SK-N-SH (cell line): ENCODE results near the gene SFXN3. TPM values are rescaled to one million over a fixed set of nuclear protein-coding genes. Genes with fewer than 3 reads are reported as not detected.

Experiments used
- CTCF ChIA-PET: fragments of 300-600, 350-600 bp; formaldehyde crosslinking; extraction: SDS; loops from one replicate; lab custom pipeline; 2021; lab: Yijun Ruan, JAX
- POLR2A ChIA-PET: fragments of 350-600 bp; sonication (Branson Sonifier 250); formaldehyde crosslinking; extraction: SDS; loops from one replicate; lab custom pipeline; 2020; ENCODE audit warnings: antibody characterized with exemption, inconsistent platforms; lab: Yijun Ruan, JAX
- DNase-seq: peaks from one replicate; pipeline ENCODE4 v3.0.0; 2012
- H2AFZ ChIP-seq: fragments of 200-600 bp; sonication (generic); 2 replicates; pipeline ENCODE4 v1.8.1; 2016; ENCODE audit warnings: antibody characterized with exemption, mild to moderate bottlenecking, low read depth
- H3F3A ChIP-seq: fragments of 200-600 bp; sonication (generic); replicated peaks from 2 replicates; pipeline ENCODE3; 2016; ENCODE audit warnings: antibody characterized with exemption, mild to moderate bottlenecking; ENCODE audit not compliant: insufficient read depth
- H3K27ac ChIP-seq, 2 experiments: fragments of 200-500 bp in 1 of 2; fragments of 200-600 bp in 1 of 2; sonication (Bioruptor generic) in 1 of 2; sonication (generic), shearing (Covaris generic) in 1 of 2; 2 replicates each; pipeline versions ENCODE4 v1.5.1 to v1.6.1; 2014 to 2016; ENCODE audit warnings: low read depth in 2 of 2, inconsistent platforms in 1 of 2, low read length in 1 of 2, mild to moderate bottlenecking in 1 of 2, mixed read lengths in 1 of 2
- H3K27me3 ChIP-seq: fragments of 200-600 bp; sonication (generic), shearing (Covaris generic); 2 replicates; pipeline ENCODE4 v1.6.1; 2016; ENCODE audit warnings: mixed run types; ENCODE audit not compliant: insufficient read depth
- H3K36me3 ChIP-seq, 2 experiments: fragments of 200-500 bp in 1 of 2; fragments of 200-600 bp in 1 of 2; sonication (Bioruptor generic) in 1 of 2; sonication (generic) in 1 of 2; replicated peaks in 1 of 2; 2 replicates each; pipeline versions ENCODE3 to v1.5.1; 2014 to 2016; ENCODE audit warnings: low read length in 1 of 2, mild to moderate bottlenecking in 1 of 2; ENCODE audit not compliant: insufficient read depth in 2 of 2, control insufficient read depth in 1 of 2
- H3K4me1 ChIP-seq, 2 experiments: fragments of 200-500 bp in 1 of 2; fragments of 200-600 bp in 1 of 2; sonication (Bioruptor generic) in 1 of 2; sonication (generic), shearing (Covaris generic) in 1 of 2; 2 replicates each; pipeline versions ENCODE4 v1.5.1 to v1.6.1; 2014 to 2016; ENCODE audit warnings: low read depth in 1 of 2, low read length in 1 of 2, mixed run types in 1 of 2; ENCODE audit not compliant: insufficient read depth in 2 of 2, control insufficient read depth in 1 of 2
- H3K4me2 ChIP-seq: fragments of 200-600 bp; sonication (generic), shearing (Covaris generic); 2 replicates; pipeline ENCODE4 v1.6.1; 2017; ENCODE audit warnings: mixed run types
- H3K4me3 ChIP-seq, 2 experiments: fragments of 200-500 bp in 1 of 2; fragments of 200-600 bp in 1 of 2; sonication (Bioruptor generic) in 1 of 2; sonication (generic), shearing (Covaris generic) in 1 of 2; 2 replicates each; pipeline versions ENCODE4 v1.5.1 to v1.8.1; 2014 to 2016; ENCODE audit warnings: low read depth in 2 of 2, inconsistent platforms in 1 of 2, low read length in 1 of 2, mild to moderate bottlenecking in 1 of 2, mixed read lengths in 1 of 2, moderate library complexity in 1 of 2
- H3K79me2 ChIP-seq: fragments of 200-600 bp; sonication (generic); 2 replicates; pipeline ENCODE4 v1.8.1; 2017; ENCODE audit warnings: mild to moderate bottlenecking; ENCODE audit not compliant: insufficient read depth
- H3K9ac ChIP-seq: fragments of 200-600 bp; sonication (generic); 2 replicates; pipeline ENCODE4 v1.6.1; 2017; ENCODE audit warnings: mixed run types
- H3K9me2 ChIP-seq: fragments of 200-600 bp; sonication (generic); 2 replicates; pipeline ENCODE4 v1.6.1; 2017; ENCODE audit warnings: mixed run types
- H3K9me3 ChIP-seq: fragments of 200-600 bp; sonication (generic); 2 replicates; pipeline ENCODE4 v1.6.1; 2017; ENCODE audit warnings: mixed run types, mild to moderate bottlenecking, moderate library complexity
- H4K20me1 ChIP-seq: fragments of 200-600 bp; sonication (generic); 2 replicates; pipeline ENCODE4 v1.6.1; 2017; ENCODE audit warnings: mild to moderate bottlenecking, mixed run types; ENCODE audit not compliant: insufficient read depth
- CTCF ChIP-seq: fragments of 200-600 bp; sonication (generic); IDR thresholded peaks from 2 replicates; pipeline ENCODE4 v1.6.1; 2017; ENCODE audit warnings: antibody characterized with exemption, mild to moderate bottlenecking, moderate library complexity
- FOSL2 ChIP-seq: IDR thresholded peaks from 2 replicates; pipeline ENCODE4 v1.4.0; 2012; ENCODE audit warnings: low read depth, mild to moderate bottlenecking, moderate library complexity, borderline replicate concordance
- GABPA ChIP-seq: IDR thresholded peaks from 2 replicates; pipeline ENCODE4 v1.4.0; 2012; ENCODE audit warnings: low read depth, mild to moderate bottlenecking
- MAX ChIP-seq: IDR thresholded peaks from 2 replicates; pipeline ENCODE4 v1.4.0; 2012; ENCODE audit warnings: low read depth
- PBX3 ChIP-seq: IDR thresholded peaks from 2 replicates; pipeline ENCODE4; 2012
- REST ChIP-seq: IDR thresholded peaks from 2 replicates; pipeline ENCODE4 v1.6.1; 2012; ENCODE audit warnings: mild to moderate bottlenecking, low read depth, low read length, moderate library complexity
- RFX5 ChIP-seq: IDR thresholded peaks from 2 replicates; pipeline ENCODE4 v1.6.1; 2012; ENCODE audit warnings: mild to moderate bottlenecking, improper control_type of control experiment, low read length
- RXRA ChIP-seq: IDR thresholded peaks from 2 replicates; pipeline ENCODE4 v1.4.0; 2012; ENCODE audit warnings: low read depth, mild to moderate bottlenecking, borderline replicate concordance
- TAF1 ChIP-seq: IDR thresholded peaks from 2 replicates; pipeline ENCODE4 v1.6.1; 2012; ENCODE audit warnings: low read depth, mild to moderate bottlenecking, low read length, moderate library complexity, borderline replicate concordance
- ZBTB33 ChIP-seq: IDR thresholded peaks from 2 replicates; pipeline ENCODE4 v1.4.0; 2012; ENCODE audit warnings: low read depth, borderline replicate concordance
- WGBS: methylation state at CpG from one replicate; pipeline ENCODE4 v1.1.6; 2017; ENCODE audit warnings: low lambda C conversion rate; 5-methylcytosine and 5-hydroxymethylcytosine counted together
- polyA plus RNA-seq, 3 experiments: library from polyadenylated mRNA; depleted of rRNA; stranded (reverse); fragments of >200 nt; gene quantifications; 2 replicates each; pipeline ENCODE4 v1.2.3, GENCODE V29; 2012

Gene SFXN3
- polyA plus RNA-seq, 1 of the 3 experiments (the other 2 are of a cell fraction): 142 TPM

GRCh38 chr10:101062232-101063049 lies 31.4 kb downstream of the SFXN3 start:
- Histone ChIP-seq H3K4me2 (peak overlapping the region; percentile 94), H3K4me1 (peaks cover 19 to 37% of the 10 kb centered on the region in 2 experiments; a peak in 3 of 4 replicates), H3K4me3 (0 out of 4 replicates have a peak overlapping the region, but pooled peaks have one; percentile 3 to 100), H3K9ac (no peak overlapping the region), H3K27me3 (no peaks in the 10 kb centered on the region), H3K27ac (peak overlapping the region in 1 of 2 experiments; percentile 13; a peak in 1 of 4 replicates)
- TF ChIP-seq FOSL2 (no peak), TAF1 (no peak), REST (no peak), PBX3 (no peak), GABPA (no peak), RXRA (no peak), MAX (0 out of 2 replicates have a peak, but pooled peaks have one; percentile 10), CTCF (peak; percentile 45), ZBTB33 (0 out of 2 replicates have a peak, but pooled peaks have one; percentile 21), RFX5 (no peak)
- TF ChIP-seq, all 33 proteins: peak for 3
- no peak overlapping the region for H2AFZ ChIP-seq
- H3K9me2 ChIP-seq: no peaks in the 10 kb centered on the region
- DNase-seq: peak; percentile 59
- no peaks in the 10 kb centered on the region for H3K9me3 ChIP-seq
- no peaks in the 10 kb centered on the region for H3K36me3 ChIP-seq
- ChIA-PET POLR2A (interaction anchor here (2.9 kb wide), 1 partner anchor 19 kb away, joined by 11 read pairs; no protein-coding TSS in a partner anchor), CTCF (interaction anchor here (0.7 to 18.9 kb wide), 12 partner anchors 9 to 1052 kb away, joined by 3 to 234 read pairs (median 10); no protein-coding TSS in a partner anchor)
- H4K20me1 ChIP-seq: no peaks in the 10 kb centered on the region
- H3F3A ChIP-seq: peaks cover 2% of the 10 kb centered on the region
- WGBS: 63% methylated on average over 12 of the region's 63 CpGs
- H3K79me2 ChIP-seq: peaks cover 31% of the 10 kb centered on the region
